HUDEP-2 (cell line): ENCODE measurements around the gene TALDO1.

Source experiments
- DNase-seq, 76 experiments: peaks; one replicate each; lab custom pipeline; 2025; ENCODE audit not compliant: unreplicated experiment in 76 of 76; lab: John Stamatoyannopoulos, UW

TALDO1 gene

GRCh38 chr11:794766-795633, 47.7 kb downstream of the TALDO1 start:
- DNase-seq = no peak

- DNase-seq = peak in 61 of 76 experiments; percentile 6 to 82 (median 59)
These were observed 48.6 kb downstream of the TALDO1 start for GRCh38 chr11:795634-796564.

- DNase-seq = no peak
These were observed 49.5 kb downstream of the TALDO1 start for GRCh38 chr11:796565-797295.

GRCh38 chr11:797296-798092, 50.2 kb downstream of the TALDO1 start:
- peak in 57 of 76 experiments; percentile 6 to 76 (median 54) for DNase-seq

- DNase-seq = peak in 68 of 76 experiments; percentile 16 to 85 (median 60)
These were observed 50.9 kb downstream of the TALDO1 start, which contains the start of gene SLC25A22 for GRCh38 chr11:798093-798713. Gene SLC25A22, minus strand, starts transcription at chr11:798281. Its CDS starts 3,275 bp downstream, at chr11:795006.

- DNase-seq = no peak
These were observed 52.5 kb downstream of the TALDO1 start for GRCh38 chr11:799641-800316.

- no peak for DNase-seq
These were observed 53.2 kb downstream of the TALDO1 start for GRCh38 chr11:800473-800872.

GRCh38 chr11:801097-801780, 54.0 kb downstream of the TALDO1 start:
- DNase-seq = no peak

GRCh38 chr11:802018-802617, 54.9 kb downstream of the TALDO1 start:
- DNase-seq = no peak

- no peak for DNase-seq
These were observed 55.6 kb downstream of the TALDO1 start for GRCh38 chr11:802693-803466.

GRCh38 chr11:803467-803742, 56.1 kb downstream of the TALDO1 start:
- DNase-seq = no peak

- DNase-seq = no peak
These were observed 56.7 kb downstream of the TALDO1 start for GRCh38 chr11:803770-804598.

- no peak for DNase-seq
These were observed 57.3 kb downstream of the TALDO1 start for GRCh38 chr11:804599-804964.

- DNase-seq = peak in 21 of 76 experiments; percentile 5 to 79 (median 33)
These were observed 61.4 kb downstream of the TALDO1 start for GRCh38 chr11:808427-809286.

- DNase-seq = peak in 75 of 76 experiments; percentile 47 to 97 (median 94)
These were observed 62.2 kb downstream of the TALDO1 start, which contains the start of gene RPLP2 for GRCh38 chr11:809287-810039. Gene RPLP2, plus strand, starts transcription at chr11:809967. Its CDS starts 268 bp downstream, at chr11:810235.
